NCI-H128 (cell line): Measurements from ENCODE around the gene WTAP.

Experiments
- DNase-seq: peaks from one replicate; lab custom pipeline; 2025; ENCODE audit not compliant: unreplicated experiment; lab: John Stamatoyannopoulos, UW

The WTAP gene

DNA sequence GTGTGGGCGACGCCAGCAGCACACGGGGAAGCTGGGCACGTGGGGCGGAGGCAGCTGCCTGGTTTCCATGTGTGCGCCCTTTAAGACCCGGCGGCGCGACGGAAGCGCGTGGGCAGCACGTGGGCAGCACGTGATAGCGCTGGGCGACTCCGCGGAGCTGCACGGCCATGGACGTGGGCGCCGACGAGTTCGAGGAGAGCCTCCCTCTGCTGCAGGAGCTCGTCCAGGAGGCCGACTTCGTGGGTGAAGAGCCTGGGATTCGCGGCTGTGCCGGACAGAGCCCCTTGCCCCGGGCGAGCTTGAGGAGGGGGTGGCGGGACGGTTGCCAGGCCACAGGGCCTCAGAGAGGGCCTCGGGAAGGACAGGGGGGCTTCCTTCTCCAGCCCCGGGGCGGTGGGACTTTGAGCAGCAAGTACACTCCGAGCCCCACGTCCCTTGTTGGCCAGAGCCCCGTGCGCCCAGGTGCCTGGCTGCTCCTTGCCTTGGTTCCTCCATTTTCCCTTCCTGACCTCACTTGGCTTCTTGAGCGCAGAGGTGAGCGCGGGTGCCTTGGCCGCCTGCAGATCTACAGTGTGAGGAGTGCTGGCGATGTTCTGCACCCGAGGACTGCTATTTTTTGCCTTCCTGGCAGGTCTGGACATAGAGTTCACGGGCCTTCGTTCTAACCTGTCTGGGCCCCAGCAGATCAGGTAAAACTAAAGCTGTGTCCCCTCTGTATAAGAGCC, 73.0 kb downstream of the WTAP start, which contains the start of gene PNLDC1:
Gene PNLDC1, plus strand, starts transcription at position 136 of the 725 bp plus-strand sequence. Its CDS starts 32 bp downstream, at position 168.
- DNase-seq = no peak

DNA sequence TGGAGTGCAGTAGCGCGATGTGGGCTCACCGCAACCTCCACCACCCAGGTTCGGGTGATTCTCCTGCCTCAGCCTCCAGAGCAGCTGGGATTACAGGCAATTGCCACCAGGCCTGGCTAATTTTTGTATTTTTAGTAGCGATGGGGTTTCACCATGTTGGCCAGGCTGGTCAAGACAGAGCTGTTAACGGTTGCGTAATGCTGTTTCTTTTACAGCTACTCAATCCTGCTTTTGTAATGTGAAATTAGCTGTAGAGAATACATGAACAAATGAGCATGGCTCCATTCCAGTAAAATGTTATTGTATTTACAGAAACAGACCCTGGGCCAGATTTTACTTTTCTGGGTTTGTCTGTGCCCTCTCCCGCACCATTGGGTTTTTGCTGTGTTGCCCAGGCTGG, 74.6 kb downstream of the WTAP start:
- no peak for DNase-seq

DNA sequence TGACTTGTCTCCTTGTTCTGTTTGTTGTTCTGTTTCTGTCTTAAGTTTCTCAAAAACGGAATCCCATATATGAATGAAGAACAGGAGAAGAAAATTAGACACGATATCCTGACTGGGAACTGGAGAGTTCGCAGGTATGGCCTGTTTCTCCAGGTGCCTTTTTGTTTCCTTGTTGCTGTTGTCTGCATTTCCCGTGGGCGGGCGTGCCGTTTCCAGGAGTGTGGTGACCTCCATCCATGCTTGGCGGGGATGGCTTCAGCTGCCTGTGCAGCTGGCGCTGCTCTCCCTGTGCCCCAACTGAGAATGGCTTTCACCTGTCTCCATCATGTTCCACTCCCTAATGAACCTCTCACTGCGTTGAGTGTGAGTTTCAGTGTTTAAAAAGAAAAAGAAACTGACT, 77.2 kb downstream of the WTAP start:
- DNase-seq = no peak

DNA sequence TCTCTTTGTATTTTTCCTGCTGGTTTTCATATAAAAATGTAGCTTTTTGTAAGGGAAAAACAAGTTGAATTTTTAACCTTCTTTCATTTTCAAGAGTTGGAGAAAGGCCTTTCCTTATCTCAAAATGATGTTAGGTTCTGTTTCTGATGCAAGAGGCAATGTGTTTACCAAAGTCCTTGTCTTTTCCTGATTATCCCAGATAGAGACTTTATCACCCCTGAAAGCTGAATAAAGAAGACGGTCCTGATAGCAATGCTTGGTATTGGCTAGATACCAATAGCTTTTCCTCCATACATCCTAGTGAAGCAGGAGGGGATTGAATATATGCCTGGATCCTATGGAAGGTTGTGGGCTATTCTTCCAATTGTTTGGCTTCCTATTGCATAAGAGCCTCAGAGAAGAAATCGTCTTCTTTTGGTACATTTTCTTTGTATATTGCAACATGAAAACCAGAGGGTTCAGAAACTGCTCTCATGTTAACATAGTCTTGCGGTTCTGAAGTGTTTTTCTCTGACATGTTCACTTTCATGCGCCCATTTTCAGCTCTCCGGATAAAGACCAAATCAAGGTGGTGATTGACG, 78.2 kb downstream of the WTAP start:
- DNase-seq = no peak
